Neural cell (in vitro differentiated cells): ENCODE measurements around the gene RORC. TPM values are rescaled to one million over a fixed set of nuclear protein-coding genes. Genes with fewer than 3 reads are reported as not detected.

Experiments
- H2AFZ ChIP-seq: fragments of 200-600, 300-800 bp; sonication (generic), shearing (Covaris generic); 2 replicates; pipeline ENCODE4 v1.6.0; 2014; ENCODE audit warnings: low read depth, mild to moderate bottlenecking, antibody characterized with exemption, low read length, moderate library complexity
- H3F3A ChIP-seq: fragments of 200-600 bp; shearing (Covaris generic); 2 replicates; pipeline ENCODE4 v1.6.1; 2016; ENCODE audit warnings: mild to moderate bottlenecking, moderate library complexity, mixed read lengths, antibody characterized with exemption, low read length; ENCODE audit not compliant: insufficient read depth, poor library complexity, severe bottlenecking
- H3K27ac ChIP-seq: fragments of 200-600, 300-800 bp; sonication (generic), shearing (Covaris generic); 2 replicates; pipeline ENCODE4 v1.5.1; 2014; ENCODE audit warnings: mild to moderate bottlenecking, low read length, moderate library complexity
- H3K27me3 ChIP-seq: fragments of 300-800, 200-600 bp; sonication (generic), shearing (Covaris generic); 2 replicates; pipeline ENCODE4 v1.6.0; 2014; ENCODE audit warnings: mild to moderate bottlenecking, low read depth, low read length, moderate library complexity; ENCODE audit not compliant: insufficient read depth
- H3K36me3 ChIP-seq: fragments of 300-800, 200-600 bp; sonication (generic), shearing (Covaris generic); 2 replicates; pipeline ENCODE4 v1.5.1; 2014; ENCODE audit warnings: mild to moderate bottlenecking, antibody characterized with exemption, low read length, moderate library complexity; ENCODE audit not compliant: insufficient read depth
- H3K4me2 ChIP-seq: fragments of 300-800, 200-600 bp; sonication (generic), shearing (Covaris generic); 2 replicates; pipeline ENCODE4 v1.6.0; 2014; ENCODE audit warnings: mild to moderate bottlenecking, low read length
- H3K4me3 ChIP-seq: fragments of 300-800, 200-600 bp; sonication (generic), shearing (Covaris generic); 2 replicates; pipeline ENCODE4 v1.5.1; 2014; ENCODE audit warnings: mild to moderate bottlenecking, low read length, moderate library complexity
- H3K79me2 ChIP-seq: fragments of 200-600 bp; shearing (Covaris generic); replicated peaks from 2 replicates; pipeline ENCODE4 v1.6.0; 2014; ENCODE audit warnings: mild to moderate bottlenecking, low read length, moderate library complexity; ENCODE audit not compliant: insufficient read depth
- H3K9ac ChIP-seq: fragments of 300-800, 200-600 bp; sonication (generic), shearing (Covaris generic); 2 replicates; pipeline ENCODE4 v1.6.1; 2016; ENCODE audit warnings: mild to moderate bottlenecking, low read length, mixed read lengths
- H3K9me2 ChIP-seq: fragments of 200-600 bp; shearing (Covaris generic); 2 replicates; pipeline ENCODE4 v1.6.1; 2016; ENCODE audit warnings: mild to moderate bottlenecking, low read length, mixed read lengths; ENCODE audit not compliant: insufficient read depth
- H3K9me3 ChIP-seq: fragments of 200-600, 300-800 bp; sonication (generic), shearing (Covaris generic); 2 replicates; pipeline ENCODE4 v1.6.1; 2016; ENCODE audit warnings: mild to moderate bottlenecking, mixed run types, low read length, moderate library complexity, mixed read lengths
- H4K20me1 ChIP-seq: fragments of 200-600 bp; shearing (Covaris generic); 2 replicates; pipeline ENCODE4 v1.6.1; 2016; ENCODE audit warnings: mild to moderate bottlenecking, mixed run types; ENCODE audit not compliant: insufficient read depth
- EP300 ChIP-seq: fragments of 450-650 bp; conservative IDR thresholded peaks from 2 replicates; pipeline ENCODE4 v1.6.1; 2014; ENCODE audit warnings: antibody characterized with exemption, mild to moderate bottlenecking, moderate library complexity; ENCODE audit not compliant: poor library complexity, severe bottlenecking
- EZH2 ChIP-seq: fragments of 200-600, 300-800 bp; shearing (Covaris generic), sonication (generic); IDR thresholded peaks from 2 replicates; pipeline ENCODE4 v1.6.1; 2014; ENCODE audit warnings: antibody characterized with exemption, low read length, borderline replicate concordance, mild to moderate bottlenecking; ENCODE audit not compliant: insufficient read depth, poor library complexity, severe bottlenecking
- MXI1 ChIP-seq: fragments of 450-650 bp; conservative IDR thresholded peaks from 2 replicates; pipeline ENCODE4 v1.6.1; 2014; ENCODE audit warnings: antibody characterized with exemption, mild to moderate bottlenecking; ENCODE audit not compliant: poor library complexity, severe bottlenecking
- POLR2AphosphoS5 ChIP-seq: IDR thresholded peaks from 2 replicates; pipeline ENCODE4 v1.6.1; 2012
- RAD21 ChIP-seq: fragments of 450-650 bp; conservative IDR thresholded peaks from 2 replicates; pipeline ENCODE4 v1.6.1; 2014; ENCODE audit warnings: antibody characterized with exemption, mild to moderate bottlenecking, moderate library complexity
- SMC3 ChIP-seq: fragments of 450-650 bp; conservative IDR thresholded peaks from 2 replicates; pipeline ENCODE4 v1.6.1; 2014; ENCODE audit warnings: antibody characterized with exemption, mild to moderate bottlenecking, moderate library complexity; ENCODE audit not compliant: poor library complexity
- TAF1 ChIP-seq: IDR thresholded peaks from 2 replicates; pipeline ENCODE4 v1.6.1; 2012; ENCODE audit warnings: low read depth
- polyA plus RNA-seq: library from polyadenylated mRNA; depleted of rRNA; stranded (reverse); fragments of >200 nt; gene quantifications from 2 replicates; pipeline ENCODE4 v1.2.3, GENCODE V29; 2014
- TF ChIP-seq, protein P1 (sequence below): IDR thresholded peaks from 2 replicates; pipeline ENCODE4 v1.6.1; 2012; ENCODE audit warnings: borderline replicate concordance
- TF ChIP-seq, protein P2 (sequence below): fragments of 450-650 bp; IDR thresholded peaks from 2 replicates; pipeline ENCODE4 v1.5.1; 2014; ENCODE audit warnings: antibody characterized with exemption, mild to moderate bottlenecking, moderate library complexity; ENCODE audit not compliant: poor library complexity, severe bottlenecking

The RORC gene
- polyA plus RNA-seq, 1 donor from 2014 or later = 0.45 TPM

DNA sequence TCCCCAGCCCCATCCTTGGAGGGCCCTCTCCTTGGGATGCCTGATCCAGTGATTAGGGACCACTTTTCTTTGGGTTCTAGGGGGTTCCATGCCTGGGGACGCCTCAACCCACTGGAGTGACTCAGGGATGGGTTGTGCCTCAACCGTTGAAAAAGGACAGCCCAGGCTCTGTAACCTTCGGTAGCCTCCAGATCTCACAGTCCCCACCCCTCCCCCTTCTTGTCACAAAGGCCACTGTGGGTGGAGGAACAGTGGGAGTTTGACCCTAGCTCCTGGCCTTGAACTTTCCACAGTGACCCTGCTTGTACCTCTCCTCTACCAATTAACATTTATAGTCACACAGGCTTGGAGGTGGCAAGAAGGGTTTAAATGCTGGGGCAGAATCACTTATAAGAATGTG, 2.6 kb upstream of the RORC start:
- Histone ChIP-seq H3K79me2 (no peaks in the 10 kb centered on the region), H3K27ac (no peak overlapping the region), H4K20me1 (no peaks in the 10 kb centered on the region), H3K9me2 (no peaks in the 10 kb centered on the region), H3K27me3 (peaks cover 36% of the 10 kb centered on the region), H3K4me2 (no peak overlapping the region), H3K9ac (no peak overlapping the region), H3K9me3 (no peaks in the 10 kb centered on the region), H3F3A (no peaks in the 10 kb centered on the region), H3K4me3 (no peak overlapping the region), H2AFZ (no peak overlapping the region), H3K36me3 (no peaks in the 10 kb centered on the region)
- no peak for TF ChIP-seq RAD21
- TF ChIP-seq, protein P1, sequence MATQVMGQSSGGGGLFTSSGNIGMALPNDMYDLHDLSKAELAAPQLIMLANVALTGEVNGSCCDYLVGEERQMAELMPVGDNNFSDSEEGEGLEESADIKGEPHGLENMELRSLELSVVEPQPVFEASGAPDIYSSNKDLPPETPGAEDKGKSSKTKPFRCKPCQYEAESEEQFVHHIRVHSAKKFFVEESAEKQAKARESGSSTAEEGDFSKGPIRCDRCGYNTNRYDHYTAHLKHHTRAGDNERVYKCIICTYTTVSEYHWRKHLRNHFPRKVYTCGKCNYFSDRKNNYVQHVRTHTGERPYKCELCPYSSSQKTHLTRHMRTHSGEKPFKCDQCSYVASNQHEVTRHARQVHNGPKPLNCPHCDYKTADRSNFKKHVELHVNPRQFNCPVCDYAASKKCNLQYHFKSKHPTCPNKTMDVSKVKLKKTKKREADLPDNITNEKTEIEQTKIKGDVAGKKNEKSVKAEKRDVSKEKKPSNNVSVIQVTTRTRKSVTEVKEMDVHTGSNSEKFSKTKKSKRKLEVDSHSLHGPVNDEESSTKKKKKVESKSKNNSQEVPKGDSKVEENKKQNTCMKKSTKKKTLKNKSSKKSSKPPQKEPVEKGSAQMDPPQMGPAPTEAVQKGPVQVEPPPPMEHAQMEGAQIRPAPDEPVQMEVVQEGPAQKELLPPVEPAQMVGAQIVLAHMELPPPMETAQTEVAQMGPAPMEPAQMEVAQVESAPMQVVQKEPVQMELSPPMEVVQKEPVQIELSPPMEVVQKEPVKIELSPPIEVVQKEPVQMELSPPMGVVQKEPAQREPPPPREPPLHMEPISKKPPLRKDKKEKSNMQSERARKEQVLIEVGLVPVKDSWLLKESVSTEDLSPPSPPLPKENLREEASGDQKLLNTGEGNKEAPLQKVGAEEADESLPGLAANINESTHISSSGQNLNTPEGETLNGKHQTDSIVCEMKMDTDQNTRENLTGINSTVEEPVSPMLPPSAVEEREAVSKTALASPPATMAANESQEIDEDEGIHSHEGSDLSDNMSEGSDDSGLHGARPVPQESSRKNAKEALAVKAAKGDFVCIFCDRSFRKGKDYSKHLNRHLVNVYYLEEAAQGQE = no peak
- no peak for TF ChIP-seq MXI1
- TF ChIP-seq EZH2 = no peak
- no peak for TF ChIP-seq TAF1
- TF ChIP-seq, protein P2, sequence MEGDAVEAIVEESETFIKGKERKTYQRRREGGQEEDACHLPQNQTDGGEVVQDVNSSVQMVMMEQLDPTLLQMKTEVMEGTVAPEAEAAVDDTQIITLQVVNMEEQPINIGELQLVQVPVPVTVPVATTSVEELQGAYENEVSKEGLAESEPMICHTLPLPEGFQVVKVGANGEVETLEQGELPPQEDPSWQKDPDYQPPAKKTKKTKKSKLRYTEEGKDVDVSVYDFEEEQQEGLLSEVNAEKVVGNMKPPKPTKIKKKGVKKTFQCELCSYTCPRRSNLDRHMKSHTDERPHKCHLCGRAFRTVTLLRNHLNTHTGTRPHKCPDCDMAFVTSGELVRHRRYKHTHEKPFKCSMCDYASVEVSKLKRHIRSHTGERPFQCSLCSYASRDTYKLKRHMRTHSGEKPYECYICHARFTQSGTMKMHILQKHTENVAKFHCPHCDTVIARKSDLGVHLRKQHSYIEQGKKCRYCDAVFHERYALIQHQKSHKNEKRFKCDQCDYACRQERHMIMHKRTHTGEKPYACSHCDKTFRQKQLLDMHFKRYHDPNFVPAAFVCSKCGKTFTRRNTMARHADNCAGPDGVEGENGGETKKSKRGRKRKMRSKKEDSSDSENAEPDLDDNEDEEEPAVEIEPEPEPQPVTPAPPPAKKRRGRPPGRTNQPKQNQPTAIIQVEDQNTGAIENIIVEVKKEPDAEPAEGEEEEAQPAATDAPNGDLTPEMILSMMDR = no peak
- no peak for TF ChIP-seq EP300
- no peak for TF ChIP-seq POLR2AphosphoS5
- no peak for TF ChIP-seq SMC3

DNA sequence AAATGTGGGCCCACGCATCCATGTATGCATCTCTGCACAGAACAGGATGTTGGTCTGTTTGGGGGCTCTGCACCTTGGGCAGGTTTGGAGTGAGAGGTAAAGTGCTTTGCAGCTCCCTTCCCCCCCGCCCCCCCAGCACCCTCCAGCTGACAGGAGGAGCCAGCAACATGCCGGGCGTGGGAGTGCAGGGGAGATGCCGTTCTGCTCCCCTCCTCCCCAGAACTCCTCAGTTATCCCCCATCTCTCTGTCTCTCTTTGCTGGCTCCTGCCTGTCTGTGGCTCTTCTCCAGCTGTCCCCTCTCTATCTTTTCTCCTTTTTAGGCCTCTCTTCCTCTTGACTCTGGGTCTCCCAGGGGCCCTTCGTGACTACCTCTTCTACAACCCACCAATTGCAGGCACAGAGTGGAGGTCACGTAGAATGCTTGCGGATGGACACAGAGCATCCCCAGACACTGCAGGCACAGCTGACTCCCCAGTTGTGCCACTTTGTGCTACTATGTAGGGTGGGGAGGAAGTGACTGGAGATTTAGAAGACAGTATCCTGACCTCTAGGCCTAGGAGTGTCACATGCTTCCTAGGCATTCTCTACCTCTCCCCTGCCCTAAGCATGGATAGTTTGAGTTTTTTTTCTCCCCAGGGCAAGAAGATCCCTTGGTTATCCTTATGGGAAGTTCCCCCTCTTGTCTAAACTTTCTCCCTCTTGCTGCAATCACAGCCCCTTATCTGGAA, 1.7 kb upstream of the RORC start:
- TF ChIP-seq EP300 (no peak), RAD21 (no peak), MXI1 (no peak), POLR2AphosphoS5 (no peak), SMC3 (no peak)
- TF ChIP-seq, protein P1 = no peak
- Histone ChIP-seq H3K36me3 (no peaks in the 10 kb centered on the region), H3K79me2 (no peaks in the 10 kb centered on the region), H4K20me1 (no peaks in the 10 kb centered on the region), H3K9ac (no peak overlapping the region), H3K27ac (no peak overlapping the region), H3K9me2 (no peaks in the 10 kb centered on the region), H3K4me2 (no peak overlapping the region), H3K4me3 (no peak overlapping the region), H3F3A (no peaks in the 10 kb centered on the region), H3K9me3 (no peaks in the 10 kb centered on the region), H3K27me3 (peaks cover 27% of the 10 kb centered on the region), H2AFZ (no peak overlapping the region)
